Endothelial cell of umbilical vein (primary cell): ENCODE data around the gene MROH7. TPM values are rescaled to one million over a fixed set of nuclear protein-coding genes. Genes with fewer than 3 reads are reported as not detected.

Experiments
- BruUV-seq: library from RNA; stranded (reverse); fragments of 400-500 nt; replicated peaks from 2 replicates; lab custom pipeline; 2021; lab: Mats Ljungman, UMichigan
- CTCF ChIA-PET: fragments of 300-600, 350-600 bp; sonication (Branson Sonifier 250); formaldehyde crosslinking; loops from one replicate; lab custom pipeline; 2021; ENCODE audit warnings: antibody characterized with exemption, inconsistent platforms; lab: Charles Lee
- POLR2A ChIA-PET: fragments of 300-600, 350-600 bp; sonication (Branson Sonifier 250); formaldehyde crosslinking; loops from one replicate; lab custom pipeline; 2021; ENCODE audit warnings: antibody characterized with exemption, inconsistent platforms; lab: Charles Lee
- DNase-seq: peaks from one replicate; pipeline ENCODE4 v3.0.0-alpha.2; 2011; ENCODE audit warnings: low read depth, low spot score
- FAIRE-seq: peaks from 2 replicates; lab custom pipeline; 2011; peaks lifted over from hg19 to GRCh38; lab: Jason Lieb, UNC
- H2AFZ ChIP-seq: 2 replicates; pipeline ENCODE4 v1.6.0; 2012; ENCODE audit warnings: low read depth, low read length, control low read depth, inconsistent platforms
- H3K27ac ChIP-seq: 2 replicates; pipeline ENCODE4 v1.5.1; 2011; ENCODE audit warnings: low read depth, mild to moderate bottlenecking, control low read depth, low read length, moderate library complexity; ENCODE audit not compliant: insufficient read depth
- H3K27me3 ChIP-seq, 2 experiments: 2 replicates each; pipeline versions ENCODE4 v1.6.0 to v1.6.1; 2011; ENCODE audit warnings: low read length in 2 of 2, mixed read lengths in 1 of 2; ENCODE audit not compliant: control insufficient read depth in 2 of 2, insufficient read depth in 2 of 2
- H3K36me3 ChIP-seq, 2 experiments: 2 replicates in 1 of 2; 3 replicates in 1 of 2; pipeline ENCODE4 v1.5.1; 2011; ENCODE audit warnings: low read length in 2 of 2, mild to moderate bottlenecking in 1 of 2, moderate library complexity in 1 of 2; ENCODE audit not compliant: control insufficient read depth in 2 of 2, insufficient read depth in 2 of 2; ENCODE audit errors: extremely low read depth in 1 of 2
- H3K4me1 ChIP-seq: 3 replicates; pipeline ENCODE4 v1.5.1; 2011; ENCODE audit warnings: mild to moderate bottlenecking, low read length; ENCODE audit not compliant: control insufficient read depth, insufficient read depth; ENCODE audit errors: extremely low read depth
- H3K4me2 ChIP-seq: 2 replicates; pipeline ENCODE4 v1.6.1; 2011; ENCODE audit warnings: low read length, control low read depth, mixed read lengths; ENCODE audit not compliant: insufficient read depth
- H3K4me3 ChIP-seq, 3 experiments: fragments of 200-600 bp in 1 of 3; sonication (generic), shearing (Covaris generic) in 1 of 3; replicated peaks in 1 of 3; 2 replicates each; pipeline ENCODE4 v1.5.1; 2011 to 2016; ENCODE audit warnings: control low read depth in 3 of 3, low read length in 3 of 3, mild to moderate bottlenecking in 2 of 3, inconsistent platforms in 1 of 3, low read depth in 1 of 3, moderate library complexity in 1 of 3; ENCODE audit not compliant: insufficient read depth in 1 of 3
- H3K79me2 ChIP-seq: 2 replicates; pipeline ENCODE4 v1.6.0; 2012; ENCODE audit warnings: low read length, inconsistent platforms; ENCODE audit not compliant: control insufficient read depth, insufficient read depth
- H3K9ac ChIP-seq: replicated peaks from 2 replicates; pipeline ENCODE3; 2011; ENCODE audit warnings: low read length, control low read depth; ENCODE audit not compliant: insufficient read depth; ENCODE audit errors: extremely low read depth
- H3K9me1 ChIP-seq: replicated peaks from 3 replicates; pipeline ENCODE4 v1.6.0; 2011; ENCODE audit warnings: mild to moderate bottlenecking, low read length; ENCODE audit not compliant: control insufficient read depth, insufficient read depth; ENCODE audit errors: extremely low read depth
- H3K9me3 ChIP-seq: replicated peaks from 2 replicates; pipeline ENCODE4 v1.5.1; 2012; ENCODE audit warnings: low read length, inconsistent platforms; ENCODE audit not compliant: control insufficient read depth, insufficient read depth
- H4K20me1 ChIP-seq: replicated peaks from 2 replicates; pipeline ENCODE3; 2011; ENCODE audit warnings: mild to moderate bottlenecking, low read length; ENCODE audit not compliant: control insufficient read depth, insufficient read depth; ENCODE audit errors: extremely low read depth
- CTCF ChIP-seq, 2 donors: IDR thresholded peaks; 1 replicate in 1 of 2; 2 replicates in 1 of 2; pipeline ENCODE4 v1.5.1; 2011; ENCODE audit warnings: low read length in 2 of 2, mild to moderate bottlenecking in 2 of 2, moderate library complexity in 2 of 2, control low read depth in 1 of 2, inconsistent platforms in 1 of 2, low read depth in 1 of 2; ENCODE audit not compliant: insufficient read depth in 1 of 2; ENCODE audit errors: extremely low read depth in 1 of 2
- EZH2 ChIP-seq: IDR thresholded peaks from 2 replicates; pipeline ENCODE4 v1.6.1; 2012; ENCODE audit warnings: borderline replicate concordance, low read depth, mild to moderate bottlenecking, moderate library complexity, low read length, inconsistent platforms; ENCODE audit not compliant: severe bottlenecking
- FOS ChIP-seq: IDR thresholded peaks from 2 replicates; pipeline ENCODE4 v1.6.1; 2011; ENCODE audit warnings: mild to moderate bottlenecking, low read length, moderate library complexity, borderline replicate concordance; ENCODE audit not compliant: insufficient read depth
- GATA2 ChIP-seq: IDR thresholded peaks from 2 replicates; pipeline ENCODE4 v1.7.0; 2011; ENCODE audit warnings: low read depth, mild to moderate bottlenecking, moderate library complexity, mixed read lengths, low read length; ENCODE audit not compliant: insufficient read length, insufficient read depth
- MAX ChIP-seq: IDR thresholded peaks from 2 replicates; pipeline ENCODE4 v1.6.1; 2011; ENCODE audit not compliant: insufficient read depth, insufficient read length
- MYC ChIP-seq: IDR thresholded peaks from one replicate; pipeline ENCODE4 v1.6.1; 2011; ENCODE audit warnings: mild to moderate bottlenecking, low read depth, low read length
- POLR2A ChIP-seq: IDR thresholded peaks from 2 replicates; pipeline ENCODE4 v1.6.1; 2012; ENCODE audit warnings: low read depth, mild to moderate bottlenecking, control low read depth, low read length
- dilution Hi-C: fragments of 300-500 bp; cut with MboI; formaldehyde crosslinking; loops from one replicate; pipeline ENCODE4 v1.15.0; 2019; ENCODE audit warnings: low sequenced_read_pairs; ENCODE audit not compliant: extremely low pct_ligation_motif_present
- intact Hi-C: fragments of 100-400 bp; cut with micrococcal nuclease; formaldehyde crosslinking; loops from one replicate; pipeline ENCODE4 v1.10.0; 2022
- polyA plus RNA-seq, 4 experiments: library from polyadenylated mRNA; depleted of rRNA in 3 of 4; stranded (reverse) in 3 of 4; unstranded in 1 of 4; fragments of >200 nt; gene quantifications; 2 replicates each; pipeline versions ENCODE4 v1.2.1 to v1.2.3, GENCODE V29; 2011 to 2012; ENCODE audit warnings: missing spikeins in 1 of 4
- total RNA-seq: library from RNA; stranded (reverse); gene quantifications from 2 replicates; pipeline ENCODE4 v1.2.3, GENCODE V29; 2021

MROH7 gene
- total and polyA plus RNA-seq, 2 donors (not counting 3 experiments of a cell fraction or from before 2014, with no cell fraction given): 0.06 to 0.24 TPM

- no peaks in the 10 kb centered on the region for H3K4me1 ChIP-seq
- H3K4me3 ChIP-seq: no peak overlapping the region
- TF ChIP-seq EZH2 (no peak), CTCF (IDR thresholded peaks at IDR 0.05; ENCODE audit: extremely low read depth in 1 of 2, insufficient read depth in 1 of 2, low read depth in 1 of 2, low read length in 2 of 2) (no peak), FOS (no peak)
- no peaks in the 10 kb centered on the region for H3K27me3 ChIP-seq
- no peaks in the 10 kb centered on the region for H4K20me1 ChIP-seq
- no peak overlapping the region for H2AFZ ChIP-seq
- FAIRE-seq: no peak
- no peaks in the 10 kb centered on the region for H3K36me3 ChIP-seq
- H3K9me3 ChIP-seq: no peaks in the 10 kb centered on the region
- H3K4me2 ChIP-seq: no peak overlapping the region
- no peak for DNase-seq
- POLR2A ChIA-PET: no interaction called here
- no peak overlapping the region for H3K9ac ChIP-seq
- H3K79me2 ChIP-seq: no peaks in the 10 kb centered on the region
- no peak overlapping the region for H3K27ac ChIP-seq
- CTCF ChIA-PET: no interaction called here
- H3K9me1 ChIP-seq: no peaks in the 10 kb centered on the region
- dilution Hi-C loops: no loop called here
- intact Hi-C loops: no loop called here
- no TSS peak for BruUV-seq
These were observed 47.9 kb upstream of the MROH7 start for GRCh38 chr1:54593571-54594160.

- dilution Hi-C loops: no loop called here
- Histone ChIP-seq H2AFZ (no peak overlapping the region), H3K4me1 (no peaks in the 10 kb centered on the region), H3K4me3 (no peak overlapping the region), H3K27ac (no peak overlapping the region), H3K9me3 (no peaks in the 10 kb centered on the region), H4K20me1 (no peaks in the 10 kb centered on the region), H3K9me1 (no peaks in the 10 kb centered on the region), H3K9ac (no peak overlapping the region), H3K27me3 (no peaks in the 10 kb centered on the region), H3K4me2 (no peak overlapping the region), H3K79me2 (no peaks in the 10 kb centered on the region), H3K36me3 (no peaks in the 10 kb centered on the region)
- CTCF ChIA-PET: no interaction called here
- POLR2A ChIA-PET: interaction anchor here (0.6 kb wide), 1 partner anchor 30 kb away, joined by 5 read pairs; no protein-coding TSS in a partner anchor
- no peak for FAIRE-seq
- intact Hi-C loops: no loop called here
- BruUV-seq: no TSS peak
- no peak for TF ChIP-seq FOS
- TF ChIP-seq MYC: no peak
- TF ChIP-seq EZH2: no peak
- no peak for TF ChIP-seq POLR2A
- no peak for TF ChIP-seq MAX
- no peak for TF ChIP-seq GATA2
- no peak for TF ChIP-seq CTCF (IDR thresholded peaks at IDR 0.05; ENCODE audit: extremely low read depth in 1 of 2, insufficient read depth in 1 of 2, low read depth in 1 of 2, low read length in 2 of 2)
- DNase-seq: no peak
These were observed 47.1 kb upstream of the MROH7 start for GRCh38 chr1:54594463-54594862.
